SK-N-SH treated with all-trans-retinoic acid at 6 μM for 48 hours (cell line): ENCODE data around the gene AATF.

Experiments
- ARNTL ChIP-seq: fragments of 450-650 bp; formaldehyde crosslinking; IDR thresholded peaks from 2 replicates; pipeline ENCODE4 v1.5.0; 2020; ENCODE audit warnings: low read depth, mild to moderate bottlenecking, moderate library complexity, borderline replicate concordance
- BACH2 ChIP-seq: fragments of 250-450 bp; sonication (Bioruptor Pico); IDR thresholded peaks from 2 replicates; pipeline ENCODE4 v1.9.0; 2021; ENCODE audit warnings: mild to moderate bottlenecking, borderline replicate concordance
- CREB5 ChIP-seq: fragments of 250-450 bp; sonication (Bioruptor Pico); IDR thresholded peaks from 2 replicates; pipeline ENCODE4 v1.5.1; 2020; ENCODE audit warnings: low read depth, mild to moderate bottlenecking, moderate library complexity
- CSDC2 ChIP-seq: fragments of 250-450 bp; sonication (Bioruptor Pico); IDR thresholded peaks from 2 replicates; pipeline ENCODE4 v1.5.0; 2020; ENCODE audit warnings: mild to moderate bottlenecking, moderate library complexity
- GLIS3 ChIP-seq: fragments of 250-450 bp; sonication (Bioruptor Pico); IDR thresholded peaks from 2 replicates; pipeline ENCODE4 v1.5.0; 2020; ENCODE audit warnings: mild to moderate bottlenecking, moderate library complexity
- ISL1 ChIP-seq: fragments of 250-450 bp; sonication (Bioruptor Pico); IDR thresholded peaks from 2 replicates; pipeline ENCODE4 v2.1.2; 2022; ENCODE audit warnings: mild to moderate bottlenecking, moderate library complexity
- OSR1 ChIP-seq: fragments of 250-450 bp; sonication (Bioruptor Pico); IDR thresholded peaks from 2 replicates; pipeline ENCODE4 v1.8.0; 2022; ENCODE audit warnings: moderate library complexity, mild to moderate bottlenecking, inconsistent platforms
- RARB ChIP-seq: fragments of 250-450 bp; sonication (Bioruptor Pico); IDR thresholded peaks from 2 replicates; pipeline ENCODE4 v1.8.0; 2021; ENCODE audit warnings: mild to moderate bottlenecking, moderate library complexity
- TCF4 ChIP-seq: fragments of 250-450 bp; sonication (Bioruptor Pico); IDR thresholded peaks from 2 replicates; pipeline ENCODE4 v1.8.0; 2021; ENCODE audit warnings: mild to moderate bottlenecking, moderate library complexity, borderline replicate concordance
- ZC3H10 ChIP-seq: fragments of 250-450 bp; sonication (Bioruptor Pico); IDR thresholded peaks from 2 replicates; pipeline ENCODE4 v1.5.1; 2021; ENCODE audit warnings: mild to moderate bottlenecking, moderate library complexity
- ZFP3 ChIP-seq: fragments of 250-450 bp; sonication (Bioruptor Pico); IDR thresholded peaks from 2 replicates; pipeline ENCODE4 v1.5.0; 2020; ENCODE audit warnings: mild to moderate bottlenecking, moderate library complexity
- ZFP30 ChIP-seq: fragments of 450-650 bp; formaldehyde crosslinking; IDR thresholded peaks from 2 replicates; pipeline ENCODE4 v1.5.0; 2022; ENCODE audit warnings: mild to moderate bottlenecking, moderate library complexity
- ZNF565 ChIP-seq: fragments of 450-650 bp; formaldehyde crosslinking; conservative IDR thresholded peaks from 2 replicates; pipeline ENCODE4 v1.5.0; 2020; ENCODE audit warnings: low read depth, mild to moderate bottlenecking, moderate library complexity
- TF ChIP-seq, protein P1 (sequence below): fragments of 250-450 bp; sonication (Bioruptor Pico); IDR thresholded peaks from 2 replicates; pipeline ENCODE4 v1.8.0; 2020; ENCODE audit warnings: mild to moderate bottlenecking, moderate library complexity, borderline replicate concordance

- TF ChIP-seq GLIS3 (CRISPR knock-in tag) (no peak), ARNTL (CRISPR knock-in tag) (no peak), ZFP3 (CRISPR knock-in tag) (no peak), ZFP30 (CRISPR knock-in tag) (no peak), ISL1 (CRISPR knock-in tag) (no peak), ZC3H10 (CRISPR knock-in tag) (no peak), ZNF565 (CRISPR knock-in tag) (no peak), TCF4 (CRISPR knock-in tag) (no peak), OSR1 (CRISPR knock-in tag) (no peak), CSDC2 (CRISPR knock-in tag) (no peak), RARB (CRISPR knock-in tag) (no peak), CREB5 (CRISPR knock-in tag) (no peak), BACH2 (CRISPR knock-in tag) (no peak)
- TF ChIP-seq, protein P1, sequence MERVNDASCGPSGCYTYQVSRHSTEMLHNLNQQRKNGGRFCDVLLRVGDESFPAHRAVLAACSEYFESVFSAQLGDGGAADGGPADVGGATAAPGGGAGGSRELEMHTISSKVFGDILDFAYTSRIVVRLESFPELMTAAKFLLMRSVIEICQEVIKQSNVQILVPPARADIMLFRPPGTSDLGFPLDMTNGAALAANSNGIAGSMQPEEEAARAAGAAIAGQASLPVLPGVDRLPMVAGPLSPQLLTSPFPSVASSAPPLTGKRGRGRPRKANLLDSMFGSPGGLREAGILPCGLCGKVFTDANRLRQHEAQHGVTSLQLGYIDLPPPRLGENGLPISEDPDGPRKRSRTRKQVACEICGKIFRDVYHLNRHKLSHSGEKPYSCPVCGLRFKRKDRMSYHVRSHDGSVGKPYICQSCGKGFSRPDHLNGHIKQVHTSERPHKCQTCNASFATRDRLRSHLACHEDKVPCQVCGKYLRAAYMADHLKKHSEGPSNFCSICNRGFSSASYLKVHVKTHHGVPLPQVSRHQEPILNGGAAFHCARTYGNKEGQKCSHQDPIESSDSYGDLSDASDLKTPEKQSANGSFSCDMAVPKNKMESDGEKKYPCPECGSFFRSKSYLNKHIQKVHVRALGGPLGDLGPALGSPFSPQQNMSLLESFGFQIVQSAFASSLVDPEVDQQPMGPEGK (CRISPR knock-in tag) = no peak
Measured at GRCh38 chr17:36933512-36934143, 15.1 kb upstream of the AATF start.
